Kidney (tissue), 14 donors: ENCODE measurements around the gene NSMF. TPM values are rescaled to one million over a fixed set of nuclear protein-coding genes. Genes with fewer than 3 reads are reported as not detected.
A peak's percentile ranks its signal among the peaks of the same experiment; 100 is the strongest.

Experiments used
- DNase-seq, 5 donors: peaks; one replicate each; pipeline ENCODE4 v3.0.0-alpha.2; 2013 to 2020
- FAIRE-seq: peaks from 2 replicates; lab custom pipeline; 2012; peaks lifted over from hg19 to GRCh38; lab: Jason Lieb, UNC
- H3K27ac ChIP-seq, 2 donors: one replicate each; pipeline ENCODE4 v1.7.0; 2013; ENCODE audit warnings: low read depth in 2 of 2, low read length in 2 of 2, inconsistent platforms in 1 of 2
- H3K27me3 ChIP-seq: one replicate; pipeline ENCODE4 v1.7.1; 2013; ENCODE audit warnings: low read length, inconsistent platforms; ENCODE audit not compliant: control insufficient read depth, insufficient read depth
- H3K36me3 ChIP-seq, 3 donors: one replicate each; pipeline versions ENCODE4 v1.7.0 to v1.7.1; 2013; ENCODE audit warnings: low read length in 3 of 3, control low read depth in 1 of 3, inconsistent platforms in 1 of 3; ENCODE audit not compliant: insufficient read depth in 3 of 3, control insufficient read depth in 2 of 3
- H3K4me1 ChIP-seq, 3 donors: one replicate each; pipeline versions ENCODE4 v1.7.0 to v1.7.1; 2013; ENCODE audit warnings: low read length in 3 of 3, inconsistent platforms in 1 of 3, low read depth in 1 of 3; ENCODE audit not compliant: control insufficient read depth in 2 of 3, insufficient read depth in 2 of 3
- H3K4me3 ChIP-seq, 3 donors: one replicate each; pipeline versions ENCODE4 v1.7.0 to v1.8.1; 2013; ENCODE audit warnings: low read length in 3 of 3, control low read depth in 1 of 3, inconsistent platforms in 1 of 3
- H3K9ac ChIP-seq, 3 donors: one replicate each; pipeline versions ENCODE4 v1.7.0 to v1.7.1; 2013; ENCODE audit warnings: low read length in 3 of 3, control low read depth in 1 of 3, inconsistent platforms in 1 of 3
- H3K9me3 ChIP-seq, 3 donors: one replicate each; pipeline versions ENCODE4 v1.7.0 to v1.7.1; 2013; ENCODE audit warnings: low read length in 3 of 3, control low read depth in 1 of 3, inconsistent platforms in 1 of 3; ENCODE audit not compliant: control insufficient read depth in 2 of 3, insufficient read depth in 1 of 3
- CTCF ChIP-seq: IDR thresholded peaks from 3 replicates; pipeline ENCODE4 v1.5.1; 2012; ENCODE audit warnings: mild to moderate bottlenecking, moderate library complexity, borderline replicate concordance; ENCODE audit not compliant: insufficient read depth; ENCODE audit errors: extremely low read depth
- intact Hi-C: fragments of 100-400 bp; cut with DNase I; formaldehyde crosslinking; loops from one replicate; pipeline ENCODE4 v1.11.1; 2022
- polyA plus RNA-seq: library from polyadenylated mRNA; stranded (reverse); fragments of 350-450 nt; fragmentation: Illumina TruSeq; extraction: RNeasy Lipid Tissue Mini Kit (QIAGEN cat#74804); gene quantifications from one replicate; pipeline ENCODE4 v1.2.3, GENCODE V29; 2014; ENCODE audit warnings: low read depth, low replicate concordance; ENCODE audit not compliant: insufficient read depth
- total RNA-seq: library from RNA; stranded (reverse); fragmentation: NEBNext Ultra II Directional; extraction: Animal tissue kit (Norgen Biotek cat#: 25700); gene quantifications from one replicate; pipeline ENCODE4 v1.2.1, GENCODE V29; 2021
- donor health status: control.
- donor health status: control.
- donor health status: control.
- donor health status: control.
- donor health status: control.
- donor health status: DM: yes; HTN: yes; CAD: no.
- donor health status: Normal renal cell carcinoma (clear cell type).

The NSMF gene
- total and polyA plus RNA-seq, 2 donors from 2014 or later = 32.7 to 49.5 TPM

DNA sequence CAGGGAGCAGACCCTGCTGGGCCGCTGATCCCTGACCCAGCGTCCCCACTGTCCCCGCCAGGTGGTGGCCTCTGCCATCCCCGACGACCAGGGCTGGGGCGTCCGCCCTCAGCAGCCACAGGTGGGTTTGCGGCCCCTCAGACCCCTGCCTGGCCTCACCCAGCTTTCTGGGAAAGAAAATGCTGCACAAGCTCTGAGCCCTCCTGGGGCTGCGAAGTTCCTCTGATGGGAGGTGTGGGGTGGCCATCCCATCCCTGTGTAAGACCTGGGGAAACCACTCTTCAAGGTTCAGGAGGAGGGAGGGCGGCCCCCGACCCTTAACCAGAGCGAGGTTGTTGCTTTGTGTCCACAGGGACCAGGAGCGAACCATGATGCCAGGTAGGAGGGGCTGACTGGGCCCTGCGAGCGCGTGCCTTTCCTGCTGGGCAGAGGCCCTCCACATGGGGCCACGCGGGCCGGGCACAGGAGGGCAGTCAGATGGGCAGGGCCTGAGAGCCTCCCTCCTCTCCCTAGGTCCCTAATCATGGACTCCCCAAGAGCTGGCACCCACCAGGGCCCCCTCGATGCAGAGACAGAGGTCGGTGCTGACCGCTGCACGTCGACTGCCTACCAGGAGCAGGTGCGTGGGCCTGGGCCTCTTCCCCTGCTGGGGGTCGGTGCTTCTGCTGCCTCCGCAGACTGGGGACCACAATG is 28.3 kb downstream of the NSMF start:
- TF ChIP-seq CTCF = no peak
- peak in 1 of 5 donors; percentile 68 for DNase-seq
- H3K27me3 ChIP-seq = no peaks in the 10 kb centered on the region
- H3K27ac ChIP-seq = no peak overlapping the region
- no peak overlapping the region for H3K9ac ChIP-seq
- H3K36me3 ChIP-seq = no peaks in the 10 kb centered on the region
- intact Hi-C loops = no loop called here
- no peak for FAIRE-seq
- no peak overlapping the region for H3K4me3 ChIP-seq
- no peaks in the 10 kb centered on the region for H3K9me3 ChIP-seq
- H3K4me1 ChIP-seq = no peaks in the 10 kb centered on the region

- intact Hi-C loops = no loop called here
- Histone ChIP-seq H3K4me3 (no peak overlapping the region), H3K9me3 (no peaks in the 10 kb centered on the region), H3K36me3 (no peaks in the 10 kb centered on the region), H3K9ac (no peak overlapping the region), H3K4me1 (no peaks in the 10 kb centered on the region), H3K27me3 (no peaks in the 10 kb centered on the region), H3K27ac (no peak overlapping the region)
- DNase-seq = peak in 1 of 5 donors; percentile 73
- no peak for FAIRE-seq
- TF ChIP-seq CTCF = no peak
These were observed 29.0 kb downstream of the NSMF start for GRCh38 chr9:137429974-137430722.

DNA sequence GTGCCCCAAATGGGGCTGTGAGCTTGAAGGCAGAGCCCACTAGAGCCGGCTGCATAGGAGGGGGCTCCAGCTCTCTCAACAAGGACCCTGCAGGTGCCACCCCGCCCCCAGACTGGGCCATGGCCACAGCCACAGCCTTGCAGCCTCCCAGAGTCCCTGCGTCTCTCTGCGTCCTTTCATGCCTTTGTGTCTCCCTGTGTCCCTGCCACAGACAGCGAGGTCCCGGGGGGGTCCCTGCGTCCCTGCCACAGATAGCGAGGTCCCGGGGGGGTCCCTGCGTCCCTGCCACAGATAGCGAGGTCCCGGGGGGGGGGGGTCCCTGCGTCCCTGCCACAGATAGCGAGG is 29.6 kb downstream of the NSMF start:
- no peaks in the 10 kb centered on the region for H3K27me3 ChIP-seq
- H3K9ac ChIP-seq = no peak overlapping the region
- no peak overlapping the region for H3K4me3 ChIP-seq
- H3K27ac ChIP-seq = no peak overlapping the region
- FAIRE-seq (no peak), DNase-seq (peak in 1 of 5 donors; percentile 68)
- no peak for TF ChIP-seq CTCF
- H3K36me3 ChIP-seq = no peaks in the 10 kb centered on the region
- intact Hi-C loops = no loop called here
- H3K9me3 ChIP-seq = no peaks in the 10 kb centered on the region
- no peaks in the 10 kb centered on the region for H3K4me1 ChIP-seq
